ENCODE data around the gene PDP2. TPM values are rescaled to one million over a fixed set of nuclear protein-coding genes. Genes with fewer than 3 reads are reported as not detected.

PDP2 gene
- total and polyA plus RNA-seq, 9 of the 15 experiments (the other 6 are each of a cell fraction or from before 2014, with no cell fraction given): 2.5 to 24.3 (median 7.2) TPM

DNA sequence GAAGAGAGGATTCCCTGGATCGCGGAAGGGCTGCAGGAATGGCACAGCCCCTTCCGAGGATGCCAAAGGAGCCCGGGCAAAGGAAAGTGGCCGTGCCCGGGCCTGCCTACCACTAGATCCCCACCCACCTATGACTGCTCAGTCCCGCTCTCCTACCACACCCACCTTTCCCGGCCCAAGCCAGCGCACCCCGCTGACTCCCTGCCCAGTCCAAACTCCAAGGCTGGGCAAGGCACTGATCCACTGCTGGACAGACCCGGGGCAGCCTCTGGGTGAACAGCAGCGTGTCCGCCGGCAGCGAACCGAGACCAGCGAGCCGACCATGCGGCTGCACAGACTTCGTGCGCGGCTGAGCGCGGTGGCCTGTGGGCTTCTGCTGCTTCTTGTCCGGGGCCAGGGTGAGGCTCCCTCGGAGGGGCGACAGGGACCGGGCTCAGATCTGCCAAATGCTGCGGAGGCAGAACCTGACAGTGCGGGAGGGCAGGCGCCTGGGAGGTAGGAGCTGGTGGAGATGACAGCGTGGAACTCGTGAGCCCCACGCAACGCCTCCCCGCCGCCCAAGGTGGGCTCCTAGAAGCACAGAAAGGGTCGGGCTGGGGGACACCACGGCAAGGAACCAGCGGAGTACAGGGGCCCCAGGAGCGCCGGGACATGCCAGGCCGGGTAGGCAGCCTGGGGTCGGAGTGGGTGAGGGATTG lies 55.1 kb downstream of the PDP2 start, which contains the start of gene CES2 (continued):
- TF ChIP-seq JUNB (CRISPR knock-in tag; conservative IDR thresholded peaks at IDR 0.05) (no peak), ZNF586 (CRISPR knock-in tag; conservative IDR thresholded peaks at IDR 0.05) (no peak), STAT5A (IDR thresholded peaks at IDR 0.05; ENCODE audit: borderline replicate concordance, low read length) (no peak), ZNF830 (CRISPR knock-in tag; IDR thresholded peaks at IDR 0.05) (no peak), ZNF232 (CRISPR knock-in tag; IDR thresholded peaks at IDR 0.05) (no peak), KDM2B (CRISPR knock-in tag; IDR thresholded peaks at IDR 0.05) (no peak), ADNP (tag; IDR thresholded peaks at IDR 0.05) (no peak), RBM25 (IDR thresholded peaks at IDR 0.05; ENCODE audit: low read depth, low read length, severe bottlenecking) (no peak), EP300 (IDR thresholded peaks at IDR 0.05; ENCODE audit: low read length) (no peak), STAT5B (CRISPR knock-in tag; IDR thresholded peaks at IDR 0.05) (no peak), CBFA2T3 (IDR thresholded peaks at IDR 0.05) (no peak), KDM5B (IDR thresholded peaks at IDR 0.05; ENCODE audit: insufficient replicate concordance, low read depth, low read length) (peak; percentile 26), NFYB (IDR thresholded peaks at IDR 0.05; ENCODE audit: extremely low read depth, insufficient read length) (no peak), RAD51 (IDR thresholded peaks at IDR 0.05; ENCODE audit: borderline replicate concordance, low read depth) (no peak), BACH1 (tag; IDR thresholded peaks at IDR 0.05) (no peak), RB1 (IDR thresholded peaks at IDR 0.05; ENCODE audit: low read depth) (no peak), TEAD2 (tag; IDR thresholded peaks at IDR 0.05) (no peak), BCL6 (CRISPR knock-in tag; IDR thresholded peaks at IDR 0.05) (no peak)
- TF ChIP-seq, protein P1, sequence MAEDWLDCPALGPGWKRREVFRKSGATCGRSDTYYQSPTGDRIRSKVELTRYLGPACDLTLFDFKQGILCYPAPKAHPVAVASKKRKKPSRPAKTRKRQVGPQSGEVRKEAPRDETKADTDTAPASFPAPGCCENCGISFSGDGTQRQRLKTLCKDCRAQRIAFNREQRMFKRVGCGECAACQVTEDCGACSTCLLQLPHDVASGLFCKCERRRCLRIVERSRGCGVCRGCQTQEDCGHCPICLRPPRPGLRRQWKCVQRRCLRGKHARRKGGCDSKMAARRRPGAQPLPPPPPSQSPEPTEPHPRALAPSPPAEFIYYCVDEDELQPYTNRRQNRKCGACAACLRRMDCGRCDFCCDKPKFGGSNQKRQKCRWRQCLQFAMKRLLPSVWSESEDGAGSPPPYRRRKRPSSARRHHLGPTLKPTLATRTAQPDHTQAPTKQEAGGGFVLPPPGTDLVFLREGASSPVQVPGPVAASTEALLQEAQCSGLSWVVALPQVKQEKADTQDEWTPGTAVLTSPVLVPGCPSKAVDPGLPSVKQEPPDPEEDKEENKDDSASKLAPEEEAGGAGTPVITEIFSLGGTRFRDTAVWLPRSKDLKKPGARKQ (CRISPR knock-in tag; IDR thresholded peaks at IDR 0.05): no peak
- TF ChIP-seq, protein P2, sequence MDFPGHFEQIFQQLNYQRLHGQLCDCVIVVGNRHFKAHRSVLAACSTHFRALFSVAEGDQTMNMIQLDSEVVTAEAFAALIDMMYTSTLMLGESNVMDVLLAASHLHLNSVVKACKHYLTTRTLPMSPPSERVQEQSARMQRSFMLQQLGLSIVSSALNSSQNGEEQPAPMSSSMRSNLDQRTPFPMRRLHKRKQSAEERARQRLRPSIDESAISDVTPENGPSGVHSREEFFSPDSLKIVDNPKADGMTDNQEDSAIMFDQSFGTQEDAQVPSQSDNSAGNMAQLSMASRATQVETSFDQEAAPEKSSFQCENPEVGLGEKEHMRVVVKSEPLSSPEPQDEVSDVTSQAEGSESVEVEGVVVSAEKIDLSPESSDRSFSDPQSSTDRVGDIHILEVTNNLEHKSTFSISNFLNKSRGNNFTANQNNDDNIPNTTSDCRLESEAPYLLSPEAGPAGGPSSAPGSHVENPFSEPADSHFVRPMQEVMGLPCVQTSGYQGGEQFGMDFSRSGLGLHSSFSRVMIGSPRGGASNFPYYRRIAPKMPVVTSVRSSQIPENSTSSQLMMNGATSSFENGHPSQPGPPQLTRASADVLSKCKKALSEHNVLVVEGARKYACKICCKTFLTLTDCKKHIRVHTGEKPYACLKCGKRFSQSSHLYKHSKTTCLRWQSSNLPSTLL (IDR thresholded peaks at IDR 0.05): no peak
- TF ChIP-seq, protein P3, sequence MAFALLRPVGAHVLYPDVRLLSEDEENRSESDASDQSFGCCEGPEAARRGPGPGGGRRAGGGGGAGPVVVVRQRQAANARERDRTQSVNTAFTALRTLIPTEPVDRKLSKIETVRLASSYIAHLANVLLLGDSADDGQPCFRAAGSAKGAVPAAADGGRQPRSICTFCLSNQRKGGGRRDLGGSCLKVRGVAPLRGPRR (CRISPR knock-in tag; IDR thresholded peaks at IDR 0.05): no peak
- TF ChIP-seq, protein P4, sequence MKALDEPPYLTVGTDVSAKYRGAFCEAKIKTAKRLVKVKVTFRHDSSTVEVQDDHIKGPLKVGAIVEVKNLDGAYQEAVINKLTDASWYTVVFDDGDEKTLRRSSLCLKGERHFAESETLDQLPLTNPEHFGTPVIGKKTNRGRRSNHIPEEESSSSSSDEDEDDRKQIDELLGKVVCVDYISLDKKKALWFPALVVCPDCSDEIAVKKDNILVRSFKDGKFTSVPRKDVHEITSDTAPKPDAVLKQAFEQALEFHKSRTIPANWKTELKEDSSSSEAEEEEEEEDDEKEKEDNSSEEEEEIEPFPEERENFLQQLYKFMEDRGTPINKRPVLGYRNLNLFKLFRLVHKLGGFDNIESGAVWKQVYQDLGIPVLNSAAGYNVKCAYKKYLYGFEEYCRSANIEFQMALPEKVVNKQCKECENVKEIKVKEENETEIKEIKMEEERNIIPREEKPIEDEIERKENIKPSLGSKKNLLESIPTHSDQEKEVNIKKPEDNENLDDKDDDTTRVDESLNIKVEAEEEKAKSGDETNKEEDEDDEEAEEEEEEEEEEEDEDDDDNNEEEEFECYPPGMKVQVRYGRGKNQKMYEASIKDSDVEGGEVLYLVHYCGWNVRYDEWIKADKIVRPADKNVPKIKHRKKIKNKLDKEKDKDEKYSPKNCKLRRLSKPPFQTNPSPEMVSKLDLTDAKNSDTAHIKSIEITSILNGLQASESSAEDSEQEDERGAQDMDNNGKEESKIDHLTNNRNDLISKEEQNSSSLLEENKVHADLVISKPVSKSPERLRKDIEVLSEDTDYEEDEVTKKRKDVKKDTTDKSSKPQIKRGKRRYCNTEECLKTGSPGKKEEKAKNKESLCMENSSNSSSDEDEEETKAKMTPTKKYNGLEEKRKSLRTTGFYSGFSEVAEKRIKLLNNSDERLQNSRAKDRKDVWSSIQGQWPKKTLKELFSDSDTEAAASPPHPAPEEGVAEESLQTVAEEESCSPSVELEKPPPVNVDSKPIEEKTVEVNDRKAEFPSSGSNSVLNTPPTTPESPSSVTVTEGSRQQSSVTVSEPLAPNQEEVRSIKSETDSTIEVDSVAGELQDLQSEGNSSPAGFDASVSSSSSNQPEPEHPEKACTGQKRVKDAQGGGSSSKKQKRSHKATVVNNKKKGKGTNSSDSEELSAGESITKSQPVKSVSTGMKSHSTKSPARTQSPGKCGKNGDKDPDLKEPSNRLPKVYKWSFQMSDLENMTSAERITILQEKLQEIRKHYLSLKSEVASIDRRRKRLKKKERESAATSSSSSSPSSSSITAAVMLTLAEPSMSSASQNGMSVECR (CRISPR knock-in tag; IDR thresholded peaks at IDR 0.05): peak; percentile 37; the same call in 1 of the 2 replicates

All from K562 (cell line).